GM19193 (cell line): ENCODE results near the gene WNT5B.
A peak's percentile ranks its signal among the peaks of the same experiment; 100 is the strongest.

Experiments
- POLR2A ChIP-seq: IDR thresholded peaks from 4 replicates; pipeline ENCODE4 v1.6.1; 2011; ENCODE audit not compliant: insufficient read depth, insufficient read length; ENCODE audit errors: extremely low read depth

WNT5B gene

DNA sequence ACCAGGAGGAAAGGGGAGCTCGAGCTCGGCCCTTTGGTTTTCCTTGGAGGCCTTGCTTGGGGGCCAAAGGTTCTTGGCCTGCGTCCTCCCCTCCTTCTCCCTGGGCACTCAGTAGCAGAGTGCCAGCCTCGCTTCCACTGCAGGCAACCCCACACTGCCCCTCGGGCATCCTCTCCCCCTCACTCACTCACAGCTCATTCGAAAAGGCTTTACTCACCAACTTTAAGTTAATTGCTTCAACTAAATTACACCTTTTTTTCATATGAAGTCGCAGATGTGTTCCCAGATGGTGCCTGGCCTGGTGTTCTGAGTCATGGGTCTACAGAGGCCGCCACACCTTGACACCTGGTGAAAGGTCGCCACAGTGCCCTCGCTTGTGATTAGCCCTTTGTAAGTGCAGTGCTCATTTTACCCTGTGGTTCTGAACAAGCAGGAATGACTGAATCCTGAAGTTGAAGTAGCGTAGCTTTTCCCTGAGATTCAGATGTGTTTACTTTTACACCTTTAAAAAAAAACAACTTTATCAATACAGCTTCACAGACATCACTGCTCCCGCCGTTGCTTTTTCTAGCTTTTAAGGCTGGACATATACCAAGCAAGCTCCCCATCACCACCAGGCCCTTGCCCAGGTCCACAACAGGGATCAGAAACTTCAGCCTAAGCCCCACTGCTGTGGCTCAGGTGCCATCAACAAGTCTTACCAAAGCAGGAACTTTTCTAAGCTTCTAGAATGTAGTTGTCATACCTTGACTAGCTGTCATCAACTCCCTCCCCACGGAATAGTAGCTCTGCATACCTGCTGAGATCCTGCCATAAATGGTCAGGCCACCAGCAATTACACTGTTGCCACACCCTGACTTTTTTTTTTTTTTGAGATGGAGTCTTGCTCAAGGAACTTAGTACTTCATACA is 41.6 kb downstream of the WNT5B start:
- TF ChIP-seq POLR2A = no peak

DNA sequence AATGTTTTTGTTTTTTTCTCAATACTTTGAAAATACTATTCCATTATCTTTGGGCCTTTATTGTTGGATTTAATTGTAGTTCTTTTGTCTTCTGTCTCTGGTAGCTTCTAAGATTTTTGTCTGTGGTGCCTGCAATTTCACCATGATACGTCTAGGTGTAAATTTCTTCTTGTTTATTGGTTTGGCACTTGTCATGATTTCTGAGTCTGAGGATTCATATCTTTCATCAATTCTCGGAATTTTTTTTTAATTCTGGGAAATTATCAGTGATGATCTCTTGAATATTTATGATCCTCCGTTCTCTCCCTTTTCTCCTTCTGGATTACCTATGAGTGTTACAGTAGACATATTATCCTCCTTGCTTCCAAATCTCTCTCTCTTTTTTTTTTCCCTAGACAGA is 47.0 kb downstream of the WNT5B start:
- TF ChIP-seq POLR2A = no peak

DNA sequence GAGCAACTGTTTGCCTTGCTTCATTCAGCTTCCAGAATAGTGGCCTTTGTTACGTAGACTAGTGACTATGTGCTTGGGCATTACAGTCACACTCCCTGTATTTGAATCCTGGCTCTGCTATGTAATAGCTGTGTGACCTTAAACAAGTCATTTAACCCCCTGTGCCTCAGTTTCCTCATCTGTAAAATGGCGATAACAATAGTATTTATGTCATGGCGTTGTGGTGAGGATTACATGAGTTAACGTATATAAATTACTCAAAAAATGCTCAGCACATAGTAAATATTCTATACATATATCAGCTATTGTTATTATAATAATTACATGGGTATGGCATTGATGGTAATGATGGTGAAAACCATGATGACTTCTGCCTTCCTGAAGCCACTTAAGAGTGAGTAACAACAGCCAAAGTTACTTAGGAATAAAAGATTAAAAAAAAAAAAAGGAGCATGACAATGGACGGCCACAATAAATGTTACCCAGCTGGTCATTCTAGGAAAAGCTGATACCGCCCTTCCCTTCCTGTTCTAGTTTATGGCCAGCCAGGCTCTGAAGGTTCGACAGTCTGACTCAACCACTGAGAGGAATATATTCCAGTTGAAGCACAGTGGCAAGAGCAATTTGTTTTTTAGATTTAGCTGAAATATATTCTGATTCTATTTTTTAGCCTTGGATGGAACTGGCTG is 51.9 kb downstream of the WNT5B start:
- no peak for TF ChIP-seq POLR2A

DNA sequence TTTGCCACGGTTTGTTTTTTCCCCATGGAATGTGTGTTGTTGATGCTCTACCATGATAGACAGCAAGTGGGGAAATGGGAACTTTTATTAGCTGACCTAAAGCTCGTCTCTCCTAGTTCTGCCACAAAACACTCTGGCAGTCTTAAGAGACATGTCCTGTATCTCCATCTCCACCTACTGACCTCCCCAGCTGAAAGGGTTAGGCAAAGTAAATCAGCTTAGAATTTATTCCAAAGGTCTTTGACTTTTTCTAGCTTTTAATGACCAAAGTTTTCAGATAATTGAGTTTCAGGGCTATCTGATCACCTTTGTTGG is 52.4 kb downstream of the WNT5B start:
- no peak for TF ChIP-seq POLR2A

DNA sequence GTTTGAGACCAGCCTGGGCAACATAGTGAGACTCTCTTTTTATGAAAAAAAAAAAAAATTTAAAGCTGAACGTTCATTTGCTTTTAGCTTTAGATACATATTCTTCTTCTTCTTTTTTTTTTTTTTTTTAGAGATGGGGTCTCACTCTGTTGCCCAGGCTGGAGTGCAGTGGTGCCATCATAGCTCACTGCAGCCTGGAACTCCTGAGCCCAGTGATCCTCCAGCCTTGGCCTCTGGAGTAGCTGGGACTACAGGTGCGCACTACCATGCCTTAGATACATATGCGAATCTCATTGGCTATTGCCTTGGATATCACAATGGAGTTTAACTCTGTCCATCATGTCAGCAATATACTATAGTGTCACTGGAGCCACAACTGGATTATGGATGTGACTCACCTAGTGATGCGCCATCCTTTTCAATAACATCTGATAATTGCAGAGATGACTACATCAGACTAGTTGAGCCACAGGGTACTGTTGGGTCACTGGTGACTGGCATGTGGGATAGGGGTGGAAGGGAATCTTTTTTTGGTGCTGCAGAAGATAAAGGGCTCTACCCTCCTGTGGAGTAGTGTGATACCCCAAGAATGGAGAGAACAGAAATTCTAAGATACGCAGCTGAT is 59.2 kb downstream of the WNT5B start:
- no peak for TF ChIP-seq POLR2A

DNA sequence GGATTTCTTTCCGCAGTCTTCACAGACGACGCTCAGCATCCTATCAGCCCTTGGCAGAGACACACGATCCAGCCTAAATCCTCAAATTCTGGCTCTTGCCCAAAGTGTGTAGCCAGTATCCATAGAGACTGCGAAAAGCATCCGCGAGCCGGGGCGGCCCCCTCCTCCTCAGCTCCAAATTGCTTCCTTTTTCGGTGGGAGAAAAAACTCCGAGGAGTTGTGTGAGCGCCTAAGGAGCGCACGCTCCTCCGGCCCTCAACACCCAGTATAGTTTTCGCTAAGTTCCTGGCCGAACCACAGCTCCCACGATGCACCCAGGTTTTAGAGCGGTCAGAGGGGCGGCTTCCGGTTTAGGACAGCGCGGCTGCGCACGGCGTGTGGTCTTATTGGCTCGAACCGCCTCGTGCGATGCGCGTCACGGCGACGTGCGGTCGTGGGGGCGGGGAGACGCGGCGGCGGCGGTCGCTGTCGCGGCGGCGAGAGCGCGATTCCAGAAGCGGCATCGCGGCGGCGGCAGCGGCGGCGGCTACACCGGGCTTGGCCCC is 61.6 kb downstream of the WNT5B start, which contains the start of gene ADIPOR2:
Gene ADIPOR2, plus strand, starts transcription at position 493 of the 545 bp plus-strand sequence. CDS start 63,274 bp downstream, outside the sequence.
- TF ChIP-seq POLR2A = peak; percentile 92

DNA sequence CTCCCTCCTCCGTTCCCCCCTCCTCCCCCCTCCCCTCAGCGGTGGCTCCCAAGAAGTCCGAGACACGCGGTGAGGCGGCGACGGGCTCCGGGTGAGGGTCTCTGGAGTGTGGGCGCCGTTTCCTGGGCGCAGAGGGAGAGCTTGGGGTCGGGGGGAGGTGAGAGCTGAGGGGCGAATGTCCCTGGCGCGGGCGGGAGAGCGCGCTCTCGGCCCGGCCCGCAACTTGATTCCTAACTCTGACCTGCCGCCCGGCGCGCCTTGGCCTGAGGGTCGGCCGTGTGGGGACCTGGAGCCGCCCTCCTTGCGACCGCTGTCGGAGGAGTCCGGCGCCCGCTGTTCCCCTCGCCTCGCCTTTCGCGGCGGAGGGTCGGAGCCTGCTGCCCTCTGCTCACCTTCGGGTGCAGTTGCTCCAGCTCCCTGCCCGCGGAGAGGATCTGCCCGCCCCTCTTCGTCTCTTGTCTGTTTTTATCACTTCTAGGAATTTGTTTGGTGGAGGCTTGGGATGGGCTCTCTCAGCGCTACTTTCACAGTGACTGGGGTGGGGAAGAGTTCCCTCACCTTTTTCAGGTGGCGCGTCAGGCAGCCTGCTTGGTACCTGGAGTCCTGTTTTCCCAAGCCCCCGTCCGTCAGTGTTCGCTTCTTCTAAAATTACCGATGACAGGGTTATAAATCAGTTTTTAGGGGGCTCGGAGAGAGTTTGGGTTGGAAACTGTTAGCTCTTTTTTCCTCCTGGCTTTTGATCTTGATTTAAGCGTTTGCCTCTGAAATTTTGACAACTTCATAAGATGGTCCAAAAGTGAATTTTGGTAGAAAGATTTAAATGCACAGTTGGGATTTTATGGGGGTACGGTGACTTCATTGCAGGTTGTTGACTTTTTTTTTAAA is 62.3 kb downstream of the WNT5B start:
- no peak for TF ChIP-seq POLR2A

DNA sequence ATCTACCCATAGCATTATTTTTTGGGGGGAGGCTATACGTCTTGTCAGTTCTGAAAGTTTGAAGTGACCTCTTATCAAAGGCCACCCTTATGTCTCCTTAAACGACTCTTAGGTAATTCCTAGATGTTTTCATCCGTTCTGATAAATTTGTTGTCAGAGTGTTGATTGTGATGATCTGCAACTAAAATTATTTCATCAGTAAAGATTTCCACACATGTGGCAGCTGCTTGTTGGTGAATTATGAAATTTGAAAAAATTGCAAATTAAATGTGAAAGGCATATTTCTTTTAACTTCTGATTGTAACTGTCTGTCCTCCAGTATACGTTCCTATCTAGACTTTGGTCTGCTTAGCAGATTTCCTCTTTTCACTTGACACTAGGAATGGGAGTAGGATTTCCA is 63.2 kb downstream of the WNT5B start:
- TF ChIP-seq POLR2A = no peak

DNA sequence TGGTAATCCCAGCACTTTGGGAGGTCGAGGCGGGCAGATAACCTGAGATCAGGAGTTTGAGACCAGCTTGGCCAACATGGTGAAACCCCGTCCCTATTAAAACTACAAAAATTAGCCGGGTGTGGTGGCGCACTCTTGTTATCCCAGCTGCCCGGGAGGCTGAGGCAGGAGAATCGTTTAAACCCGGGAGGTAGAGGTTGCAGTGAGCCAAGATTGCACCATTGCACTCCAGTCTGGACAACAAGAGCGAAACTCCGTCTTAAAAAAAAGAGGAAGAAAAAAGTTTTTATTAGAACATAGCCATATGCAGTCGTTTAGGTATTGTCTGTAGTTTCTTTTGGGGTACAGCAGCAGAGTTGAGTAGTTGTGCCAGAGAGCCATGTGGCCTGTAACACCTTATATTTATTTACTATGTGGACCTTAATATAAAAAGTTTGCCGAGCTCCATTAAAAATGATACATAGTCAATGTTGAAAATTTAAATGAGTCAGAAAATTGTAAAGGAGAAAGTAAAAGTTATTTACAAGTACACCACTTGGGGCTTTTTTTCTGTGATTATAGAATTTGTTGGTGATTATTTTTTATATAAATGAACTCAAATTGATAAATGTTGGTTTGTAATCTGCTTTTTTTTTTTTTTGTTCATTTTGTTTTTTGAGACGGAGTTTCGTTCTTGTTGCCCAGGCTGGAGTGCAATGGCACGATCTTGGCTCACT is 64.0 kb downstream of the WNT5B start:
- TF ChIP-seq POLR2A = no peak

DNA sequence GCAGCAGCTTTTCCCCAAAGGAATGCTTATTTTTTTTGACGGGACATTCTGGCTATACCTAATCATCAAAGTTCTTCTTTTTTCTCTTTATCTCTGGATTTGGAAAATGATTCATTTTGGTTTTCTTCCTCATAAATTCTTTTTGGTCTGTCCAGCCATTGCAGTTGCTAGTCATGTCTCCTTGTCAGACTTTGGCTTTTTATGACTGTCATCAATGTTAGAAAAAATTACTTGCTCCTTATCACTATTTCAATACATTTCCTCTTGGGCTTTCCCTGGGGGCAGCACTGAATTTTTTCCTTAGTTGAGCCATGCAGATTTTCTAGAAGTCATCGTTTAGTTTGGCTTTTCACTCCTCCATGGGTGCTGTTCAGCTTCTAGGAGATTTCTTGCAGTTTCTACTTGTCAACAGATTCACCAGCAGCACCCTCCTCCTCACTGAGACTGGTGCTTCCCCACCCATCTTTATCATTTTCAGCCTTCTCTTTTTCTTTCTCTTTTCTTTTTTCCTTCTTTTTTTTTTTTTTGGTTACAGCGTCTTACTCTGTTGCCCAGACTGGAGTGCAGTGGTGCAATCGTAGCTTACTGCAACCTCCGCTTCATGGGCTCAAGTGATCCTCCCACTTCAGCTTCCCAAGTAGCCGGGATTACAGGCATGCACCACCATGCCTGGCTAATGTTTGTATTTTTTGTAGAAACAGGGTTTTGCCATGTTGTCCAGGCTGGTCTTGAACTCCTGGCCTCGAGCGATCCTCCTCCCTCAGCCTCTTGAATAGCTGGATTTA is 67.0 kb downstream of the WNT5B start:
- TF ChIP-seq POLR2A = no peak

DNA sequence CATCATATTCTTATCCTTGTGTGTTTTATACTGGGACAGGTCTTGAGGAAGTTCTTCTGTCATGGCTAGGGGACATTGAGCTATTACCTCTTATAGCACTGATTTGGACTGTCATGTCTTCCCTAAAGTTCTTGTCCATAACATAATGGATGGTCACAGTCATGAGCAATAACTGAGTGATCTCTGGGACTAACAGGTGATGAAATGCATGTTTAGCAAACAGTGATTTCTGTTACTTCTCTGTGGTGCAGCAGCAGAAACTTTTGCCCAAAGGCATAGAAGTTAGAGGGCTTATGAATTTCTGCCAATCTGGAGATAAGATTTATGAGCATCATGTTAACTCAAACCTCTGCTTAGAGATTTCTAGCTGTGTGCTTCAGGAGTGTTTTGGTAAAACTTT is 67.8 kb downstream of the WNT5B start:
- TF ChIP-seq POLR2A = no peak
